HepG2 (cell line): Measurements from ENCODE around the gene TNFRSF6B. TPM values are rescaled to one million over a fixed set of nuclear protein-coding genes. Genes with fewer than 3 reads are reported as not detected.

Experiments
- AHR ChIP-seq: IDR thresholded peaks from 2 replicates; pipeline ENCODE4 v1.6.1; 2018; ENCODE audit warnings: missing genetic modification reagents, missing compliant biosample characterization
- ELF4 ChIP-seq: sonication (generic); formaldehyde crosslinking; IDR thresholded peaks from 2 replicates; pipeline ENCODE4 v1.5.0; 2020; ENCODE audit warnings: missing genetic modification reagents, mild to moderate bottlenecking, moderate library complexity, borderline replicate concordance
- ETV6 ChIP-seq: sonication (generic); formaldehyde crosslinking; conservative IDR thresholded peaks from 2 replicates; pipeline ENCODE4 v1.4.0; 2020; ENCODE audit warnings: missing genetic modification reagents
- HMG20B ChIP-seq: conservative IDR thresholded peaks from 2 replicates; pipeline ENCODE4 v1.6.1; 2016; ENCODE audit warnings: missing genetic modification reagents, missing compliant biosample characterization
- HNRNPH1 ChIP-seq: fragments of 200-400 bp; formaldehyde crosslinking; optimal IDR thresholded peaks from 2 replicates; pipeline ENCODE3; 2017; ENCODE audit warnings: mild to moderate bottlenecking, low read depth, low read length
- IRX3 ChIP-seq: sonication (generic); formaldehyde crosslinking; IDR thresholded peaks from 2 replicates; pipeline ENCODE4 v1.8.1; 2023; ENCODE audit warnings: mild to moderate bottlenecking, low read depth, missing genetic modification reagents, borderline replicate concordance
- JDP2 ChIP-seq: sonication (generic); formaldehyde crosslinking; IDR thresholded peaks from 2 replicates; pipeline ENCODE4 v1.8.1; 2022; ENCODE audit warnings: missing genetic modification reagents, borderline replicate concordance
- LBX2 ChIP-seq: sonication (generic); formaldehyde crosslinking; IDR thresholded peaks from 2 replicates; pipeline ENCODE4 v1.5.0; 2020; ENCODE audit warnings: missing genetic modification reagents, mild to moderate bottlenecking, borderline replicate concordance
- MAFG ChIP-seq: sonication (generic); formaldehyde crosslinking; IDR thresholded peaks from 2 replicates; pipeline ENCODE4 v1.5.1; 2020; ENCODE audit warnings: mild to moderate bottlenecking, missing genetic modification reagents
- MEF2D ChIP-seq: sonication (generic); formaldehyde crosslinking; IDR thresholded peaks from 2 replicates; pipeline ENCODE4 v1.5.1; 2020; ENCODE audit warnings: mild to moderate bottlenecking, missing genetic modification reagents
- NFAT5 ChIP-seq: sonication (generic); formaldehyde crosslinking; IDR thresholded peaks from 2 replicates; pipeline ENCODE4 v1.4.0; 2020; ENCODE audit warnings: missing genetic modification reagents
- NFRKB ChIP-seq: fragments of 450-650 bp; IDR thresholded peaks from 2 replicates; pipeline ENCODE4 v1.6.1; 2017
- NPAS2 ChIP-seq: sonication (generic); formaldehyde crosslinking; IDR thresholded peaks from 2 replicates; pipeline ENCODE4 v1.8.0; 2022; ENCODE audit warnings: mild to moderate bottlenecking, missing genetic modification reagents, borderline replicate concordance
- NR2F6 ChIP-seq, 2 experiments: IDR thresholded peaks; 2 replicates each; pipeline ENCODE4 v1.6.1; 2016; ENCODE audit warnings: antibody characterized with exemption in 1 of 2, mild to moderate bottlenecking in 1 of 2
- SETDB1 ChIP-seq: sonication (generic); formaldehyde crosslinking; IDR thresholded peaks from 2 replicates; pipeline ENCODE4 v1.5.1; 2020; ENCODE audit warnings: missing genetic modification reagents, mild to moderate bottlenecking, borderline replicate concordance
- THAP7 ChIP-seq: sonication (generic); formaldehyde crosslinking; IDR thresholded peaks from 2 replicates; pipeline ENCODE4 v1.8.1; 2023; ENCODE audit warnings: mild to moderate bottlenecking, missing genetic modification reagents
- XBP1 ChIP-seq: sonication (generic); formaldehyde crosslinking; IDR thresholded peaks from 2 replicates; pipeline ENCODE4 v1.5.0; 2020; ENCODE audit warnings: missing genetic modification reagents
- ZBTB3 ChIP-seq: sonication (generic); formaldehyde crosslinking; IDR thresholded peaks from 2 replicates; pipeline ENCODE4 v1.4.0; 2020; ENCODE audit warnings: low read depth, mild to moderate bottlenecking, moderate library complexity, missing genetic modification reagents, borderline replicate concordance
- ZNF12 ChIP-seq: sonication (generic); formaldehyde crosslinking; IDR thresholded peaks from 2 replicates; pipeline ENCODE4 v1.5.0; 2020; ENCODE audit warnings: missing genetic modification reagents
- ZNF264 ChIP-seq: sonication (generic); formaldehyde crosslinking; IDR thresholded peaks from 2 replicates; pipeline ENCODE4 v1.4.0; 2020; ENCODE audit warnings: missing genetic modification reagents
- ZNF276 ChIP-seq: sonication (generic); formaldehyde crosslinking; IDR thresholded peaks from 2 replicates; pipeline ENCODE4 v1.4.0; 2020; ENCODE audit warnings: mild to moderate bottlenecking, low read depth, missing genetic modification reagents
- ZNF460 ChIP-seq: sonication (generic); formaldehyde crosslinking; IDR thresholded peaks from 2 replicates; pipeline ENCODE4 v1.5.1; 2020; ENCODE audit warnings: missing genetic modification reagents, mild to moderate bottlenecking, borderline replicate concordance
- polyA plus RNA-seq, 8 experiments: library from polyadenylated mRNA; depleted of rRNA in 3 of 8; stranded (reverse) in 7 of 8; unstranded in 1 of 8; fragments of >200 nt; fragmentation: Illumina TruSeq in 4 of 8; extraction: Trizol in 4 of 8; gene quantifications; 2 replicates each; pipeline versions ENCODE4 v1.2.1 to v1.2.3, GENCODE V29; 2011 to 2016; ENCODE audit warnings: low read depth in 4 of 8, missing spikeins in 1 of 8, mixed read lengths in 1 of 8; ENCODE audit not compliant: insufficient read depth in 1 of 8
- total RNA-seq, 5 experiments: library from RNA; depleted of rRNA; stranded (reverse); fragments of >200 nt; fragmentation: Illumina TruSeq; extraction: Trizol; gene quantifications; 2 replicates each; pipeline ENCODE4 v1.2.3, GENCODE V29; 2016; ENCODE audit warnings: low read depth in 1 of 5

TNFRSF6B gene
- total and polyA plus RNA-seq, 2 of the 13 experiments (the other 11 are each of a cell fraction or from before 2014, with no cell fraction given): 0.24 TPM; not detected in 1

GRCh38 chr20:63736893-63737694 lies 40.6 kb downstream of the TNFRSF6B start (continued):
- TF ChIP-seq MAFG (CRISPR knock-in tag) (no peak), JDP2 (CRISPR knock-in tag) (no peak), MEF2D (no peak), THAP7 (CRISPR knock-in tag) (peak; percentile 15; the same call in 1 of the 2 replicates), IRX3 (0 out of 2 replicates have a peak, but pooled peaks have one; percentile 17), LBX2 (CRISPR knock-in tag) (no peak), NFAT5 (CRISPR knock-in tag) (no peak), ZNF12 (no peak), ZBTB3 (no peak; the same call in 1 of the 2 replicates), NFRKB (no peak), ZNF276 (peak; percentile 18; the same call in 1 of the 2 replicates), ETV6 (CRISPR knock-in tag) (peak; percentile 60), ZNF460 (CRISPR knock-in tag) (no peak), NR2F6 (IDR thresholded peaks at IDR 0.05) (no peak), NR2F6 (CRISPR knock-in tag; IDR thresholded peaks at IDR 0.05) (no peak; the same call in 1 of the 2 replicates), ZNF264 (CRISPR knock-in tag) (no peak), NPAS2 (CRISPR knock-in tag) (no peak), HNRNPH1 (peak; percentile 27), HMG20B (CRISPR knock-in tag) (no peak), SETDB1 (CRISPR knock-in tag) (no peak), AHR (CRISPR knock-in tag) (0 out of 2 replicates have a peak, but pooled peaks have one; percentile 49), XBP1 (no peak), ELF4 (CRISPR knock-in tag) (no peak)
